ENCODE data around the gene INHBE.
A peak's percentile ranks its signal among the peaks of the same experiment; 100 is the strongest.

The INHBE gene

GRCh38 chr12:57472391-57472790, 17.3 kb downstream of the INHBE start:
- ChIA-PET CTCF (interaction anchor here (1.5 kb wide), 1 partner anchor 9 kb away, joined by 5 read pairs; no protein-coding TSS in a partner anchor), POLR2A (no interaction called here)
- no peak overlapping the region for H3K4me3 ChIP-seq (ENCODE audit: low read depth, low read length)
- no peaks in the 10 kb centered on the region for H3K4me1 ChIP-seq (ENCODE audit: control insufficient read depth, insufficient read depth, low read length)
- no peak for TF ChIP-seq GFI1B (tag by site-specific recombination; IDR thresholded peaks at IDR 0.05)
- no peak for TF ChIP-seq ZBTB26 (tag by site-specific recombination; optimal IDR thresholded peaks at IDR 0.05)
- TF ChIP-seq ZNF280C (tag by site-specific recombination; IDR thresholded peaks at IDR 0.05) = no peak
- no peak for TF ChIP-seq ZNF747 (tag by site-specific recombination; IDR thresholded peaks at IDR 0.05)
- TF ChIP-seq ZNF132 (tag by site-specific recombination; IDR thresholded peaks at IDR 0.05; ENCODE audit: borderline replicate concordance) = no peak
- no peak for TF ChIP-seq ZNF585B (tag by site-specific recombination; IDR thresholded peaks at IDR 0.05)
- TF ChIP-seq ZNF398 (tag by site-specific recombination; IDR thresholded peaks at IDR 0.05) = no peak
- no peak for TF ChIP-seq ZNF701 (tag by site-specific recombination; IDR thresholded peaks at IDR 0.05)
- no peak for TF ChIP-seq ZNF341 (tag by site-specific recombination; IDR thresholded peaks at IDR 0.05; ENCODE audit: low read depth)
- TF ChIP-seq ZNF202 (tag by site-specific recombination; IDR thresholded peaks at IDR 0.05; ENCODE audit: borderline replicate concordance) = no peak
- H3K27ac ChIP-seq (ENCODE audit: extremely low read depth, low read depth, low read length) = no peak overlapping the region
- H3K36me3 ChIP-seq (ENCODE audit: control insufficient read depth in 2 of 2, insufficient read depth in 1 of 2, low read length in 2 of 2) = no peaks in the 10 kb centered on the region
- no peaks in the 10 kb centered on the region for H3K9me3 ChIP-seq (ENCODE audit: control insufficient read depth, insufficient read depth, low read depth, low read length)

- H3K9me3 ChIP-seq (ENCODE audit: control insufficient read depth, insufficient read depth, low read depth, low read length) = no peaks in the 10 kb centered on the region
- H3K4me1 ChIP-seq (ENCODE audit: control insufficient read depth, insufficient read depth, low read length) = no peaks in the 10 kb centered on the region
- H3K27ac ChIP-seq (ENCODE audit: extremely low read depth, low read depth, low read length) = no peak overlapping the region
- CTCF ChIA-PET = interaction anchor here (0.6 to 2.4 kb wide), 3 partner anchors 10 to 57 kb away, joined by 3 to 19 read pairs (median 5); partner anchors contain the start of gene GLI1
- POLR2A ChIA-PET = no interaction called here
- no peaks in the 10 kb centered on the region for H3K36me3 ChIP-seq (ENCODE audit: control insufficient read depth in 2 of 2, insufficient read depth in 1 of 2, low read length in 2 of 2)
- H3K4me3 ChIP-seq (ENCODE audit: low read depth, low read length) = no peak overlapping the region
- TF ChIP-seq ZNF639 (tag by site-specific recombination; IDR thresholded peaks at IDR 0.05) (no peak), MZF1 (tag by site-specific recombination; IDR thresholded peaks at IDR 0.05; ENCODE audit: borderline replicate concordance) (no peak), ZNF2 (tag by site-specific recombination; IDR thresholded peaks at IDR 0.05) (no peak), ZNF488 (tag by site-specific recombination; IDR thresholded peaks at IDR 0.05) (no peak), ZNF571 (tag by site-specific recombination; IDR thresholded peaks at IDR 0.05) (no peak), ZNF26 (tag by site-specific recombination; IDR thresholded peaks at IDR 0.05) (no peak), ZNF174 (tag by site-specific recombination; IDR thresholded peaks at IDR 0.05) (no peak), ZNF544 (tag by site-specific recombination; IDR thresholded peaks at IDR 0.05) (no peak), ZNF16 (tag by site-specific recombination; IDR thresholded peaks at IDR 0.05; ENCODE audit: low read depth) (no peak), ZNF701 (tag by site-specific recombination; IDR thresholded peaks at IDR 0.05) (no peak), ZNF423 (tag by site-specific recombination; IDR thresholded peaks at IDR 0.05) (no peak), ZNF184 (tag by site-specific recombination; IDR thresholded peaks at IDR 0.05) (no peak), ZNF292 (tag by site-specific recombination; IDR thresholded peaks at IDR 0.05; ENCODE audit: borderline replicate concordance, low read depth) (no peak), ZBTB17 (tag by site-specific recombination; IDR thresholded peaks at IDR 0.05) (0 out of 2 replicates have a peak, but pooled peaks have one; percentile 40), ZNF449 (tag by site-specific recombination; IDR thresholded peaks at IDR 0.05) (peak; percentile 96)
These were observed 18.3 kb downstream of the INHBE start for GRCh38 chr12:57473392-57473791.

All from HEK293 (cell line).